Liver (tissue), 9 donors: ENCODE data around the gene TENT4A. TPM values are rescaled to one million over a fixed set of nuclear protein-coding genes. Genes with fewer than 3 reads are reported as not detected.

Experiments used
- DNase-seq: peaks from one replicate; pipeline ENCODE4 v3.0.0-alpha.2; 2017; ENCODE audit warnings: low spot score
- H3K27ac ChIP-seq, 2 donors: one replicate each; pipeline ENCODE4 v1.7.0; 2013; ENCODE audit warnings: inconsistent platforms in 2 of 2, low read length in 2 of 2, control low read depth in 1 of 2, low read depth in 1 of 2, mild to moderate bottlenecking in 1 of 2
- H3K27me3 ChIP-seq, 4 donors: one replicate each; pipeline versions ENCODE4 v1.6.1 to v1.7.0; 2013; ENCODE audit warnings: low read length in 3 of 4, inconsistent platforms in 1 of 4, mild to moderate bottlenecking in 1 of 4, moderate library complexity in 1 of 4; ENCODE audit not compliant: control insufficient read depth in 4 of 4, insufficient read depth in 4 of 4
- H3K36me3 ChIP-seq, 4 donors: one replicate each; pipeline versions ENCODE4 v1.6.1 to v1.7.0; 2013; ENCODE audit warnings: low read length in 3 of 4, mild to moderate bottlenecking in 3 of 4, low read depth in 1 of 4, moderate library complexity in 1 of 4; ENCODE audit not compliant: control insufficient read depth in 4 of 4, insufficient read depth in 3 of 4
- H3K4me1 ChIP-seq, 4 donors: one replicate each; pipeline versions ENCODE4 v1.6.1 to v1.7.0; 2013; ENCODE audit warnings: low read length in 3 of 4, mild to moderate bottlenecking in 3 of 4, moderate library complexity in 1 of 4; ENCODE audit not compliant: control insufficient read depth in 4 of 4, insufficient read depth in 4 of 4
- H3K4me3 ChIP-seq, 3 donors: one replicate each; pipeline versions ENCODE4 v1.6.1 to v1.7.0; 2013; ENCODE audit warnings: low read length in 3 of 3, control low read depth in 1 of 3, low read depth in 1 of 3, mild to moderate bottlenecking in 1 of 3
- H3K9ac ChIP-seq, 2 donors: one replicate each; pipeline ENCODE4 v1.7.0; 2013; ENCODE audit warnings: low read length in 2 of 2, mild to moderate bottlenecking in 2 of 2, moderate library complexity in 2 of 2, control low read depth in 1 of 2, low read depth in 1 of 2
- H3K9me3 ChIP-seq, 4 donors: one replicate each; pipeline versions ENCODE4 v1.6.1 to v1.7.0; 2013; ENCODE audit warnings: low read length in 3 of 4; ENCODE audit not compliant: control insufficient read depth in 4 of 4
- FOXA1 ChIP-seq: IDR thresholded peaks from 2 replicates; pipeline ENCODE4 v1.6.1; 2016; ENCODE audit warnings: antibody characterized with exemption
- GABPA ChIP-seq, 2 donors: IDR thresholded peaks in 1 of 2; conservative IDR thresholded peaks in 1 of 2; 2 replicates each; pipeline ENCODE4 v1.6.1; 2016; ENCODE audit warnings: antibody characterized with exemption in 2 of 2, mild to moderate bottlenecking in 1 of 2, moderate library complexity in 1 of 2
- HNF4G ChIP-seq: IDR thresholded peaks from 2 replicates; pipeline ENCODE4 v1.6.1; 2016; ENCODE audit warnings: antibody characterized with exemption
- NR2F2 ChIP-seq: IDR thresholded peaks from 2 replicates; pipeline ENCODE4 v1.6.1; 2016; ENCODE audit warnings: antibody characterized with exemption
- RAD21 ChIP-seq, 2 donors: IDR thresholded peaks; 2 replicates each; pipeline ENCODE4 v1.6.1; 2016; ENCODE audit warnings: antibody characterized with exemption in 2 of 2, mild to moderate bottlenecking in 2 of 2
- RXRA ChIP-seq, 2 donors: IDR thresholded peaks; 2 replicates each; pipeline ENCODE4 v1.6.1; 2017 to 2018; ENCODE audit warnings: antibody characterized with exemption in 2 of 2, mild to moderate bottlenecking in 1 of 2
- SP1 ChIP-seq: IDR thresholded peaks from 2 replicates; pipeline ENCODE4 v1.6.1; 2018; ENCODE audit warnings: antibody characterized with exemption, mild to moderate bottlenecking
- WGBS: extraction: QIAGEN DNeasy Blood & Tissue Kit; methylation state at CpG from one replicate; pipeline ENCODE4 v1.1.7; 2013; 5-methylcytosine and 5-hydroxymethylcytosine counted together
- polyA plus RNA-seq, 2 donors: library from polyadenylated mRNA; stranded (reverse) in 1 of 2; unstranded in 1 of 2; fragments of 200-250 nt in 1 of 2; fragments of >200 nt in 1 of 2; fragmentation: Nextera tagmentation in 1 of 2; extraction: Ambion mirVana in 1 of 2; gene quantifications; one replicate each; pipeline versions ENCODE4 v1.2.1 to v1.2.3, GENCODE V29; 2013 to 2015
- total RNA-seq, 2 donors: library from RNA; depleted of rRNA; stranded (reverse); fragments of >200 nt; gene quantifications; one replicate each; pipeline ENCODE4 v1.2.3, GENCODE V29; 2014
- TF ChIP-seq, protein P1 (sequence below): IDR thresholded peaks from 2 replicates; pipeline ENCODE4 v1.6.1; 2016; ENCODE audit warnings: antibody characterized with exemption, mild to moderate bottlenecking
- TF ChIP-seq, protein P2 (sequence below): fragments of 150-350 bp; IDR thresholded peaks from 2 replicates; pipeline ENCODE4 v1.5.1; 2017; ENCODE audit warnings: improper control_type of control experiment, low read depth, low read length; ENCODE audit not compliant: missing input control
- TF ChIP-seq, protein P3 (sequence below): IDR thresholded peaks from 2 replicates; pipeline ENCODE4 v1.6.1; 2016; ENCODE audit warnings: antibody characterized with exemption
- TF ChIP-seq, protein P4 (sequence below): IDR thresholded peaks from 2 replicates; pipeline ENCODE4 v1.6.1; 2016; ENCODE audit warnings: antibody characterized with exemption
- TF ChIP-seq, protein P5 (sequence below): IDR thresholded peaks from 2 replicates; pipeline ENCODE4 v1.6.1; 2016; ENCODE audit warnings: antibody characterized with exemption
- donor health status: healthy.
- donor health status: healthy.
- donor health status: healthy.
- donor health status: healthy.
- donor health status: healthy.

TENT4A gene
- total and polyA plus RNA-seq, 4 donors, result 3.9 to 15.1 (median 8.1) TPM

DNA sequence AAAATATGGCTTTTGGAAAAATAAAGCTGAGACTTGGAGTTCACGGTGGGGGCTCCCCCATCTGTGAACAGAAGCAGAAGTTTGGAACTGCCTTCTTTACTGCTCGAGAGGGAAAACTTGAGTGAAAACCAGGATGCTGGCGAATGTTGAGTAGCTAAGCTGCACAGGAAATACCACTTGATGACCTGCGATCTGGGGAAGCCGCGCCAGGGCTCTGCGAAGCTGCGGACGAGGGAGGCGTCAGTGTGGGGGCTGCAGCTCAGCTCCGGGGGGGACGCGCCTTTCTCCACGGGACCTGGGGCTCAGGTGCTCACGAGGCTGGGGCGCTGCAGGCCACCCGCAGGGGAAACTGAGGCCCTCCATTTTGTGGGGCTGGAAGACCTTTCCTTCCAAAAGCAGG lies 62.3 kb downstream of the TENT4A start (continued):
- TF ChIP-seq, protein P1, sequence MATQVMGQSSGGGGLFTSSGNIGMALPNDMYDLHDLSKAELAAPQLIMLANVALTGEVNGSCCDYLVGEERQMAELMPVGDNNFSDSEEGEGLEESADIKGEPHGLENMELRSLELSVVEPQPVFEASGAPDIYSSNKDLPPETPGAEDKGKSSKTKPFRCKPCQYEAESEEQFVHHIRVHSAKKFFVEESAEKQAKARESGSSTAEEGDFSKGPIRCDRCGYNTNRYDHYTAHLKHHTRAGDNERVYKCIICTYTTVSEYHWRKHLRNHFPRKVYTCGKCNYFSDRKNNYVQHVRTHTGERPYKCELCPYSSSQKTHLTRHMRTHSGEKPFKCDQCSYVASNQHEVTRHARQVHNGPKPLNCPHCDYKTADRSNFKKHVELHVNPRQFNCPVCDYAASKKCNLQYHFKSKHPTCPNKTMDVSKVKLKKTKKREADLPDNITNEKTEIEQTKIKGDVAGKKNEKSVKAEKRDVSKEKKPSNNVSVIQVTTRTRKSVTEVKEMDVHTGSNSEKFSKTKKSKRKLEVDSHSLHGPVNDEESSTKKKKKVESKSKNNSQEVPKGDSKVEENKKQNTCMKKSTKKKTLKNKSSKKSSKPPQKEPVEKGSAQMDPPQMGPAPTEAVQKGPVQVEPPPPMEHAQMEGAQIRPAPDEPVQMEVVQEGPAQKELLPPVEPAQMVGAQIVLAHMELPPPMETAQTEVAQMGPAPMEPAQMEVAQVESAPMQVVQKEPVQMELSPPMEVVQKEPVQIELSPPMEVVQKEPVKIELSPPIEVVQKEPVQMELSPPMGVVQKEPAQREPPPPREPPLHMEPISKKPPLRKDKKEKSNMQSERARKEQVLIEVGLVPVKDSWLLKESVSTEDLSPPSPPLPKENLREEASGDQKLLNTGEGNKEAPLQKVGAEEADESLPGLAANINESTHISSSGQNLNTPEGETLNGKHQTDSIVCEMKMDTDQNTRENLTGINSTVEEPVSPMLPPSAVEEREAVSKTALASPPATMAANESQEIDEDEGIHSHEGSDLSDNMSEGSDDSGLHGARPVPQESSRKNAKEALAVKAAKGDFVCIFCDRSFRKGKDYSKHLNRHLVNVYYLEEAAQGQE, result no peak
- TF ChIP-seq RXRA (IDR thresholded peaks at IDR 0.05), result no peak

DNA sequence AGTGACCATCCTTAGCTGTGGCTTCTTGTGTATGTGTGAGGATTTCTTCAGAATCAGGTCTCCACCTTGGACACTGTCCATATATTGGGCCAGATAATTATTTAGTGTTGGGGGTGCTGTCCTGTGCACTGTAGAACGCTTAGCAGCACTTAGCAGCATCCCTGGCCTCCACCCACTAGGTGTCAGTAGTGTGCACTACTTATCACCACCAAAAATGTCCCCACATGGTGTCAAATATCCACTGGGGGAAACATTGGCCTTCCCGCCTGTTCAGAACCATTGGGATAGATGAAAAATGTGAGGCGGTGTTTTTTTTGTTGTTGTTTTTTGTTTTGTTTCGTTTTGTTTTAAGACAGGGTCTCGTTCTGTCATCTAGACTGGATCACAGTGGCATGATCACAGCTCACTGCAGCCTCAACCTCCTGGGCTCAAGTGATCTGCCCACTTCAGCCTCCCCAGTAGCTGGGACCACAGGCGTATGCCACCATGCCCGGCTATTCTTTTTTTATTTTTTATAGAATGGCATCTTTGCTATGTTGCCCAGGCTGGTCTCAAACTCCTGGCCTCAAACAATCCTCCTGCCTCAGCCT lies 67.7 kb downstream of the TENT4A start:
- Histone ChIP-seq H3K36me3 (no peaks in the 10 kb centered on the region), H3K27me3 (no peaks in the 10 kb centered on the region), H3K9ac (no peak overlapping the region), H3K4me3 (no peak overlapping the region), H3K27ac (no peak overlapping the region), H3K9me3 (no peaks in the 10 kb centered on the region), H3K4me1 (no peaks in the 10 kb centered on the region)
- TF ChIP-seq, protein P2, sequence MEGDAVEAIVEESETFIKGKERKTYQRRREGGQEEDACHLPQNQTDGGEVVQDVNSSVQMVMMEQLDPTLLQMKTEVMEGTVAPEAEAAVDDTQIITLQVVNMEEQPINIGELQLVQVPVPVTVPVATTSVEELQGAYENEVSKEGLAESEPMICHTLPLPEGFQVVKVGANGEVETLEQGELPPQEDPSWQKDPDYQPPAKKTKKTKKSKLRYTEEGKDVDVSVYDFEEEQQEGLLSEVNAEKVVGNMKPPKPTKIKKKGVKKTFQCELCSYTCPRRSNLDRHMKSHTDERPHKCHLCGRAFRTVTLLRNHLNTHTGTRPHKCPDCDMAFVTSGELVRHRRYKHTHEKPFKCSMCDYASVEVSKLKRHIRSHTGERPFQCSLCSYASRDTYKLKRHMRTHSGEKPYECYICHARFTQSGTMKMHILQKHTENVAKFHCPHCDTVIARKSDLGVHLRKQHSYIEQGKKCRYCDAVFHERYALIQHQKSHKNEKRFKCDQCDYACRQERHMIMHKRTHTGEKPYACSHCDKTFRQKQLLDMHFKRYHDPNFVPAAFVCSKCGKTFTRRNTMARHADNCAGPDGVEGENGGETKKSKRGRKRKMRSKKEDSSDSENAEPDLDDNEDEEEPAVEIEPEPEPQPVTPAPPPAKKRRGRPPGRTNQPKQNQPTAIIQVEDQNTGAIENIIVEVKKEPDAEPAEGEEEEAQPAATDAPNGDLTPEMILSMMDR, result peak; percentile 4
- peak in 1 of 2 donors; percentile 55 for TF ChIP-seq RAD21 (IDR thresholded peaks at IDR 0.05)
- TF ChIP-seq NR2F2, result no peak
- TF ChIP-seq GABPA (IDR thresholded peaks at IDR 0.05 in 1 of 2, conservative IDR thresholded peaks at IDR 0.05 in 1 of 2), result no peak
- TF ChIP-seq RXRA (IDR thresholded peaks at IDR 0.05), result no peak
- TF ChIP-seq FOXA1, result no peak
- DNase-seq, result no peak
- 94% methylated on average over 7 of the region's 7 CpGs for WGBS

DNA sequence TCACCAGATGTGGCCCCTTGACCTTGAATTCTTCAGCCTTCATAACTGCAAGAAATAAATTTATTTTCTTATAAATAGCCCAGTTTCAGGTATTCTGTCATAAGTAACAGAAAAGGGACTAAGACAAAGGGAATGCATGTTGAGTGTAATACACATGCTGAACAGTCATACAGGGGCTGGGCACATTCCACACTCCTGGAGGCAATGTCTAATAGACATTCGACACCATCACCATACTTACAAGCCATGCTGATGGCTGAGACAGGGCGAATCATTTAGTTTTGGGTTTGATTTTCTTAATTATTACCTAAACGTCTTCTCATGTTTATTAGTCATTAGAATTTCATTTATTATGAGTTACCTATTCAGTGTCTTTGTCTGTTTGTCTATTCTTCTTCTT lies 68.5 kb downstream of the TENT4A start:
- Histone ChIP-seq H3K9ac (no peak overlapping the region), H3K27me3 (no peaks in the 10 kb centered on the region), H3K4me1 (no peaks in the 10 kb centered on the region), H3K27ac (no peak overlapping the region), H3K9me3 (no peaks in the 10 kb centered on the region), H3K36me3 (no peaks in the 10 kb centered on the region), H3K4me3 (no peak overlapping the region)
- no peak for DNase-seq
- 89% methylated on average over 3 of the region's 3 CpGs for WGBS
- TF ChIP-seq, protein P2, result no peak
- no peak for TF ChIP-seq RXRA (IDR thresholded peaks at IDR 0.05)
- TF ChIP-seq, protein P3, sequence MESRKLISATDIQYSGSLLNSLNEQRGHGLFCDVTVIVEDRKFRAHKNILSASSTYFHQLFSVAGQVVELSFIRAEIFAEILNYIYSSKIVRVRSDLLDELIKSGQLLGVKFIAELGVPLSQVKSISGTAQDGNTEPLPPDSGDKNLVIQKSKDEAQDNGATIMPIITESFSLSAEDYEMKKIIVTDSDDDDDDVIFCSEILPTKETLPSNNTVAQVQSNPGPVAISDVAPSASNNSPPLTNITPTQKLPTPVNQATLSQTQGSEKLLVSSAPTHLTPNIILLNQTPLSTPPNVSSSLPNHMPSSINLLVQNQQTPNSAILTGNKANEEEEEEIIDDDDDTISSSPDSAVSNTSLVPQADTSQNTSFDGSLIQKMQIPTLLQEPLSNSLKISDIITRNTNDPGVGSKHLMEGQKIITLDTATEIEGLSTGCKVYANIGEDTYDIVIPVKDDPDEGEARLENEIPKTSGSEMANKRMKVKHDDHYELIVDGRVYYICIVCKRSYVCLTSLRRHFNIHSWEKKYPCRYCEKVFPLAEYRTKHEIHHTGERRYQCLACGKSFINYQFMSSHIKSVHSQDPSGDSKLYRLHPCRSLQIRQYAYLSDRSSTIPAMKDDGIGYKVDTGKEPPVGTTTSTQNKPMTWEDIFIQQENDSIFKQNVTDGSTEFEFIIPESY, result no peak
- TF ChIP-seq, protein P4, sequence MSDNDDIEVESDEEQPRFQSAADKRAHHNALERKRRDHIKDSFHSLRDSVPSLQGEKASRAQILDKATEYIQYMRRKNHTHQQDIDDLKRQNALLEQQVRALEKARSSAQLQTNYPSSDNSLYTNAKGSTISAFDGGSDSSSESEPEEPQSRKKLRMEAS, result no peak
- TF ChIP-seq SP1, result no peak
- TF ChIP-seq HNF4G, result no peak
- no peak for TF ChIP-seq RAD21 (IDR thresholded peaks at IDR 0.05)
- TF ChIP-seq, protein P1, result no peak
- TF ChIP-seq GABPA (IDR thresholded peaks at IDR 0.05 in 1 of 2, conservative IDR thresholded peaks at IDR 0.05 in 1 of 2), result no peak
- TF ChIP-seq, protein P5, sequence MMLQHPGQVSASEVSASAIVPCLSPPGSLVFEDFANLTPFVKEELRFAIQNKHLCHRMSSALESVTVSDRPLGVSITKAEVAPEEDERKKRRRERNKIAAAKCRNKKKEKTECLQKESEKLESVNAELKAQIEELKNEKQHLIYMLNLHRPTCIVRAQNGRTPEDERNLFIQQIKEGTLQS, result no peak
